Measurements from ENCODE around the gene VPS37D. TPM values are rescaled to one million over a fixed set of nuclear protein-coding genes. Genes with fewer than 3 reads are reported as not detected.
"Not testable (repeated sequence)": the region's sequence is repeated elsewhere in the genome, so short reads cannot be mapped to it uniquely, and the experiment has no call there.

The VPS37D gene
- polyA plus RNA-seq, 5 donors: 5.5 to 12.3 (median 8.2) TPM

GRCh38 chr7:73644688-73645286 is 22.8 kb upstream of the VPS37D start:
- no peak for DNase-seq

GRCh38 chr7:73645643-73646174 is 21.9 kb upstream of the VPS37D start:
- DNase-seq: no peak

DNA sequence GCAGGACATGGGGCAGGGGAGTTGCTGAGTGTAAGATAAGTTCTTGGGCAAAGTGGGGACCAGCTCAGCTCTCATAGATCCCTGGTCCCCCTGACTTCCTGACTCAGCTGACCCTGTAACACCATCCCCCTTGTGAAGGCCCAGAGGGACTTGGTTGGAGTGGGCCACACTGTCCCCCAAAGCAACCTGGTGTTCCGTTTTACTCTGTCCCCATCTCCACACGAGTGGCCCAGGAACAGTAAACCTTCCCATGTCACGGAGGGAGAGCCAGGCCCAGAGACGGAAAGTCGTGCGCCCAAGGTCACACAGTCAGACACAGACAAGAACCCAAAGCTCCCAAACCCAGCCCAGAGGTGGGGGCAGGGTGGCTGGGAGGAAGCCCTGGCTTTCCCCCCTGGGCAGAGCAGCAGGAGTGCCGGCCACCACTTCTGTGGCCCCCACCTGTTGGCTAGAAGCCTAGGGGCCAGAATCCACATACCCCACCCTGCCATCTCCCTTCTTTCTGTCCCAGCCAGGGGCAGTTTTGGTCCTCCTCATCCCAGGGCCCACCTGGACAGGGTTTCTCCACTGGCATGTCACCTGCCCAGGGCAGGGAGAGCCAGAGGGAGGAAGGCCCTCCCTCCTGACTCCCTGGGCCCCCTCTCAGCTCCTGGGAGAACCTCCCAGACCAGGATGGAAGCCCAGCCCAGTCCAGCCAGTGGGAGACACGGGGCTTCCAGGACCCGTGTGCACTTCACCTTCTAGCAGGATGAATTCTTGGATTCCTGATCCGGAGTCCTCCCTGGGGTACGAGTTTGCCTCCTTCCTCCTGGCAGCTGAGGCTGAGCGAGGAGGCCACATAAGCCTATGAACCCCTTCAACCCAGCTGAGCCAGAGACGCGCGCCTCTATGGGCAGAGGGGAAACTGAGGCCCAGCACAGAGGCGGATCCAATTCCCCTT is 20.6 kb upstream of the VPS37D start:
- DNase-seq: no peak

- DNase-seq: no peak
Observed at GRCh38 chr7:73647725-73648592, 19.7 kb upstream of the VPS37D start.

DNA sequence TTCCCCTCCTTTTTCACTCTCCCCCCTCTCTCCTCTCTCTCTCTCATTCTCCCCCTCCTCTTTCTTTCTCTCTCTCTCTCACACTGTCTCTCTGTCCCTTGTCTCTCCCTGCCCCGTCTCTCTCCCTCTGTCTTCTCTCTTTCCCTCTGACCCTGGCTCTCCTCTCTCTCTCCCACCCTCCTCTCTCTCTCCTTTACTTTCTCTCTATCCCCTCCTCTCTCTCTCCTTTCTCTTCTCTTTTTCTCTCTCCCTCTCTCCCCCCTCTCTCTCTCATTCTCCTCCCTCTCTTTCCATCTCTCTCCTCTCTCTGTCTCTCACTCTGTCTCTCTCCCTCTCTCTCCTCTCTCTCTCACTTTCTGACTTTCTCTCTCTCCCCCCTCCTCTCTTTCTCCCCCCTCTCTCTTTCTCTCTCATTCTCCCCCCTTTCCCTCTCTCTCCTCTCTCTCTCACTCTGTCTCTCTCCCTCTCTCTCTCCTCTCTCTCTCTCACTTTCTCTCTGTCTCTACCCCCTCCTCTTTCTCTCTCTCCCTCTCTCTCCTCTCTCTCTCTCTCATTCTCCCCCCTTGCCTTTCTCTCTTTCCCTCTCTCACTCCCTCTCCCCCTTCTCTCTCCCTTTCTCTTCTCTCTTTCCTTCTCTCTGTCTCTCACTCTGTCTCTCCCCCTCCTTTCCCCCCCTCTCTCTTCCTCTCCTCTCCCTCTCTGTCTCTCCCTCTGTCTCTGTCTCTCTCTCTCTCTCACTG is 18.9 kb upstream of the VPS37D start:
- DNase-seq: no peak

- DNase-seq: no peak
Observed at GRCh38 chr7:73649576-73649975, 18.1 kb upstream of the VPS37D start.

- DNase-seq: no peak
Observed at GRCh38 chr7:73650524-73650923, 17.1 kb upstream of the VPS37D start.

GRCh38 chr7:73652541-73652949 is 15.1 kb upstream of the VPS37D start:
- no peak for DNase-seq

- not testable (repeated sequence) for DNase-seq
Observed at GRCh38 chr7:73655309-73655708, 12.3 kb upstream of the VPS37D start.

DNA sequence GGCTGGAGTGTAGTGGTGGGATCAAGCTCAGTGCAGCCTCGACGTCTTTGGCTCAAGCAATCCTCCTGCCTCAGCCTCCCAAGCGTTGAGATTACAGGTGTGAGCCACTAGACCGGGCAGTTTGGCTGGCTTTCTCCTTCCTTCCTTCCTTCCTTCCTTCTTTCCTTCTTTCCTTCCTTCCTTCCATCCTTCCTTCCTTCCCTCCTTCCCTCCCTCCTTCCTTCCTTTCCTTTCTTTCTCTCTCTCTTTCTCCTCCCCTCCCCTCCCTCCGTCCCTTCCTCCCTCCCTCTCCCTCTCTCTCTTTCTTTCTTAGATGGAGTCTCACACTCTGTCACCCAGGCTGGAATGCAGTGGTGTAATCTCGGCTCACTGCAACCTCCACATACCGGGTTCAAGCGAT is 7.6 kb upstream of the VPS37D start:
- no peak for DNase-seq

DNA sequence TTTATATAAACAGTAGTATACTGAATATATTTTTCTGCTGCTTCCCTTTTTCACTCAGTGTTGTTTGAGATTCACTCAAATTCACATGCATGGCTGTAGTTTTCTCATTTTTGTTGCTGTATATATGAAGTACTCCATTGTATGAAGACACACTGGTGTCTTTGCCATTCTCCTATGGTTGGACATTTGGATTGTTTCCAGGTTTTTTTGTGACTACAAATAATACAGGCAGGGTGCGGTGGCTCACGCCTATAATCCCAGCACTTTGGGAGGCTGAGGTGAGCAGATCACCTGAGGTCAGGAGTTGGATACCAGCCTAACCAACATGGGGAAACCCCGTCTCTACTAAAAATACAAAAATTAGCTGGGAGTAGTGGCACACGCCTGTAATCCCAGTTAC is 7.0 kb upstream of the VPS37D start:
- DNase-seq: not testable (repeated sequence)

DNA sequence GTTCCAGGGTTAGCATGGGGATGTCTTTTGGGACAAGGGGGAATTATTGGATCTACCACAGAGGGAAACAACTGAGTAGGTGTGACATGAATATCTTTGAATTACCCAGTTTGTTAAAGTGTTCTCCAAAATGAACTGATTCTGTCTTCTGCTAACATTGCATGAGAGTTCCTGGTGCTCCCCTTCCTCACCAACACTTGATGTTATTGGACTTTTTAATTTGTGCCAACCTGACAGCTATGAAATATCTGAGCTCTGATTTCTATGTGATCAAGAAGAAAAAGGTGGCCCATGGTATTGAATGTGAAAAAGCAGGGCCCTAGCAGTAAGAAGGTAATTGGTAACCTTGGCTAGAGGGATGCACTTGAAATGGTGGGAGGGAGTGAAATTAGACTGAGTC is 4.6 kb upstream of the VPS37D start:
- DNase-seq: no peak

DNA sequence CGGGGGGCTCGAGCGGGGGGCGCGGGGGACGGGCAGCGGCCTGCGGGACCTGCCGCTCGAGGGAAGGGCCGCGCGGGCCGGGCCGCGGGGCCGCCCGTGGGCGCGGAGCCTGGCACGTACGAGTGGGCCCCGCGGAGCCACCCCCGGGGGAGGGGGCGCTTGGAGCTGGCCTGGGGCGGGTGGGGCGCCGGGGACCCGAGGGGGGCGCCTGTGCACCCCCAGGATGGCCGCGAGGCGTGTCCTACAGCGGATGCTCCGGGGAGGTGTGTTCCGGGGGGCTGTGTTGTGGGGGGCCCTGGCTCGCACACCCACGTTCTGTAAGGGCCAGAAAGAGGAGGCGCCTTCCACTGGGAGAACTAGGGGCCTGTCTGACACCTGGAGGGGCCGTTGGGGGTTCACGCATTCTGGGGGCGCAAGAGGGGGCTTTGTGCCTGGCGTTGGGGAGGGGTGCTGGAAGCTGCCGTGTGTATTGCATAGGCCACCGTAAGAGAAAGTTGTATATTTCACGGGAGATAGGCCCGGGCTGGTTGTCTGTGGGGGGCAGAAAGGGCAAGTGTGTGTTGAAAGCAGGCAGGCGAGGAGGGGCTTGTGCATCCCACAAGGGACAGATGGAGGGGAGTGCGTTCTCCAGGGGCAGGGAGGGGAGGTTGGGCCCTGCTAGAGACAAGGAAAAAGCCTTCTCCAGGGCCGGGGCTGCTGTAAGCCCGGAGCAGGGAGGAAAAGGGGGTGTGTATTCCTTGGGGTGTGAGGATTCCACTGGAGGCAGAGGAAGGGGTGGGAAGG is 663 bp downstream of the VPS37D start:
- no peak for DNase-seq

- no peak for DNase-seq
Observed at GRCh38 chr7:73668886-73669230, 1.2 kb downstream of the VPS37D start.

DNA sequence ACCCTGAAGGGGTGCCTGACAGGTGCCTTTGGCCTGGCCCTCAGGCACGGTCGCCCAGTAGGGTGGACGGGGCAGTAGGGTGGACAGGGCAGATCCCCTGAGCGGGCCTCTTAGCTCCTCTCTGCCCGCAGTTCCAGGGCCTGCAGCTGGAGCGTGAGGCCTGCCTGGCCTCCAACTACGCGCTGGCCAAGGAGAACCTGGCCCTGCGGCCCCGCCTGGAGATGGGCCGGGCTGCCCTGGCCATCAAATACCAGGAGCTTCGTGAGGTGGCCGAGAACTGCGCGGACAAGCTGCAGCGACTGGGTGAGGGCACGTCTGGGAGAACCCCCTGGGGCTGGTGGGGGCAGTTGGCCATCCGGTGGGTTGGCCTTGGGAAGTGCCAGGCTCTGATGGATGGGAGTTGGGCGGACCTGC is 1.7 kb downstream of the VPS37D start:
- DNase-seq: no peak

DNA sequence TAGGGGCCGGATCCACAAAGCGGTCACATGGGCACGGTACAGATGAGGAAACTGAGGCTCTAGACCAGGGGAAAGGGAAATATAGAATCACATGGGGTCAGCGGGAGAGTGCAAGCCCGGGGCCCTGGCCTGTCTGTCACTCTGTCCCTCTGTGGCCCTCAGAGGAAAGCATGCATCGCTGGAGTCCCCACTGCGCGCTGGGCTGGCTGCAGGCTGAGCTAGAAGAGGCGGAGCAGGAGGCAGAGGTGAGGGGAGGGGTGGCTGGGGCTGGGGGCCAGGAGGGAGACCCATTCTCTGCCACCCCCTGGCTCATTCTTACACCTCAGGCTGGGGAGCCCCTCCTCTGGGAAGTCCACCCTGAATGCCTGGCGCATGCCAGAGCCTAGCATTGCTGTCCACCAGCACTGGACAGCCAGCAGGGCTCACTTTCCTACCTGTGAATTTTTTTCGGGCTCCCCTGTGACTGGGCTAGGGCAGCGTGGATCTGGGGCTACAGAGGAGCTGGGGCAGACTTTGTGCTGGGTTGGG is 2.3 kb downstream of the VPS37D start:
- DNase-seq: no peak

DNA sequence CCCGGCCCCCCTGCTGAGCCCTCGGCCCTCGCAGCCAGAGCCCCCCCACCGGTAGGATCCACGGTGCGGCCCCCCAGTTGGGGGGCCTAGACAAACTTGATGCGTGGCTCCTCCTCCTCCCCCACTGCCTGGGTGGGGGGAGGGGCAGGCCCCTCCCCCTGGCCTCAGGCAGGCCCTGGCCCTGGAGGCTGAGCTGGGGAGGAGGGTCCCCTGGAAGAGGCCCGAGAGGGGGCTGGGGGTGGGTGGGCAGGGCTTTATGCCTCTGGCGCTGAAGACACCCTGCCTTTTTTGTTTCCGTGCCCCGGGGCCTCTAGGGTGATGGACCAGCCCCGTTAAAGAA is 3.7 kb downstream of the VPS37D start:
- DNase-seq: no peak

DNA sequence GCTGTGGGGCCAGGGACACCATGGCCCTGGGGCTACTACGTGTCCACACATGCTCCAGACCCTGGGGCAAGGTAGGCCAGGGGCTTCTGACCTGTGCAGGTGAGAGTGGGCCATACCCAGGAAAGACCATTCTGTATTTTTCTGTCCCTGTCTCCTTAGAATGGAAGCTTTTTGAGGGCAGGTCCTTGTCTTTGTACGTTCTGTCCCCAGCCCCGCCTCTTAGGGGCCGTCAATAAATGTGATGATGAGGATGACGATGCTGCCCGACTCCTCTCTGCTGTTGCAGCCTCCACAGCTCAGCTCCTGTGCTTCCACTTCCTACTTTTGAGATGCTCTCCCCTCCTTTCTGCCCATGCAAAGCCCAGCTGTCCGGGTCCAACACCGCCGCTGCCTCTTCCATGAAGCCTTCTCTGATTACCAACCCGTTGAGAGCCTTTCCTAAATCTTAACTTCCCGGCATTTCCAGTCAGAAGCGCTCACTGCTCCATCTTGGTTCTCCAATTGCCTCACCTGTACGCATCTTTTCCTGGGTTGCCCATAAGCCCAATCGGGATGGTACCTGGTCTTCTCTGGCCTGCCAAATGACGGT is 4.3 kb downstream of the VPS37D start:
- DNase-seq: no peak

GRCh38 chr7:73674468-73675124 is 7.0 kb downstream of the VPS37D start:
- DNase-seq: no peak
